COR-L47 (cell line): ENCODE measurements around the gene MGMT.

Experiments
- DNase-seq: peaks from one replicate; lab custom pipeline; 2025; lab: John Stamatoyannopoulos, UW

The MGMT gene

GRCh38 chr10:129740532-129741279, 273.7 kb downstream of the MGMT start:
- DNase-seq: no peak

GRCh38 chr10:129741280-129741977, 274.4 kb downstream of the MGMT start:
- DNase-seq: no peak

- no peak for DNase-seq
These were observed 275.1 kb downstream of the MGMT start for GRCh38 chr10:129741978-129742741.

- DNase-seq: no peak
These were observed 275.9 kb downstream of the MGMT start for GRCh38 chr10:129742742-129743550.

- DNase-seq: no peak
These were observed 276.7 kb downstream of the MGMT start for GRCh38 chr10:129743738-129744133.

GRCh38 chr10:129744134-129745111, 277.4 kb downstream of the MGMT start:
- DNase-seq: no peak

- DNase-seq: no peak
These were observed 278.2 kb downstream of the MGMT start for GRCh38 chr10:129745186-129745750.

GRCh38 chr10:129754211-129755050, 287.4 kb downstream of the MGMT start:
- no peak for DNase-seq

GRCh38 chr10:129755158-129755591, 288.1 kb downstream of the MGMT start:
- DNase-seq: no peak

GRCh38 chr10:129755621-129756020, 288.6 kb downstream of the MGMT start:
- no peak for DNase-seq

- no peak for DNase-seq
These were observed 290.2 kb downstream of the MGMT start for GRCh38 chr10:129756912-129757901.

GRCh38 chr10:129758207-129759021, 291.4 kb downstream of the MGMT start:
- no peak for DNase-seq

- DNase-seq: no peak
These were observed 292.4 kb downstream of the MGMT start for GRCh38 chr10:129759214-129760002.

GRCh38 chr10:129760003-129760315, 292.9 kb downstream of the MGMT start:
- no peak for DNase-seq

GRCh38 chr10:129760416-129760815, 293.4 kb downstream of the MGMT start:
- no peak for DNase-seq

- DNase-seq: no peak
These were observed 294.3 kb downstream of the MGMT start for GRCh38 chr10:129761197-129761972.
